ACC112 (cell line): ENCODE measurements around the gene UBASH3B.

Source experiments
- H2AFZ ChIP-seq: fragments of 200-600 bp; sonication (generic); one replicate; pipeline ENCODE4 v1.6.0; 2017; ENCODE audit warnings: antibody characterized with exemption, low read length; ENCODE audit not compliant: unreplicated experiment
- H3K27ac ChIP-seq: fragments of 200-600 bp; sonication (generic); 2 replicates; pipeline ENCODE4 v1.5.1; 2014; ENCODE audit warnings: low read depth, mild to moderate bottlenecking, antibody characterized with exemption, low read length, moderate library complexity
- H3K27me3 ChIP-seq: fragments of 200-600 bp; sonication (generic); 2 replicates; pipeline ENCODE4 v1.6.1; 2014; ENCODE audit warnings: mild to moderate bottlenecking, antibody characterized with exemption, low read length, moderate library complexity, mixed read lengths; ENCODE audit not compliant: insufficient read depth
- H3K36me3 ChIP-seq: fragments of 200-600 bp; sonication (generic); 2 replicates; pipeline ENCODE4 v1.6.1; 2016; ENCODE audit warnings: mild to moderate bottlenecking, antibody characterized with exemption, low read length, moderate library complexity, mixed read lengths; ENCODE audit not compliant: insufficient read depth
- H3K4me1 ChIP-seq: fragments of 200-600 bp; sonication (generic); one replicate; pipeline ENCODE4 v1.6.1; 2016; ENCODE audit warnings: low read length, mixed read lengths; ENCODE audit not compliant: insufficient read depth, unreplicated experiment, control insufficient read depth
- H3K4me3 ChIP-seq: fragments of 200-600 bp; sonication (generic); 2 replicates; pipeline ENCODE4 v1.5.1; 2014; ENCODE audit warnings: mild to moderate bottlenecking, low read depth, low read length
- H3K79me2 ChIP-seq: fragments of 200-600 bp; sonication (generic); one replicate; pipeline ENCODE4 v1.6.0; 2016; ENCODE audit warnings: low read length; ENCODE audit not compliant: control insufficient read depth, unreplicated experiment, insufficient read depth

UBASH3B gene

GRCh38 chr11:122809866-122810265 is 154.3 kb downstream of the UBASH3B start:
- Histone ChIP-seq H3K36me3 (peaks cover 15% of the 10 kb centered on the region; the same call in 1 of the 2 replicates), H3K4me1 (peaks cover 16% of the 10 kb centered on the region), H3K79me2 (no peaks in the 10 kb centered on the region), H3K4me3 (no peak overlapping the region), H3K27me3 (no peaks in the 10 kb centered on the region), H2AFZ (no peak overlapping the region), H3K27ac (no peak overlapping the region)

GRCh38 chr11:122811721-122812120 is 156.2 kb downstream of the UBASH3B start:
- Histone ChIP-seq H3K4me3 (no peak overlapping the region), H3K27ac (no peak overlapping the region), H3K4me1 (peaks cover 12% of the 10 kb centered on the region), H3K27me3 (no peaks in the 10 kb centered on the region), H2AFZ (no peak overlapping the region), H3K36me3 (peaks cover 15% of the 10 kb centered on the region; the same call in 1 of the 2 replicates), H3K79me2 (no peaks in the 10 kb centered on the region)

GRCh38 chr11:122812638-122813037 is 157.1 kb downstream of the UBASH3B start:
- Histone ChIP-seq H3K79me2 (no peaks in the 10 kb centered on the region), H3K27me3 (no peaks in the 10 kb centered on the region), H3K4me1 (peaks cover 12% of the 10 kb centered on the region), H3K4me3 (no peak overlapping the region), H3K27ac (no peak overlapping the region), H2AFZ (no peak overlapping the region), H3K36me3 (peaks cover 15% of the 10 kb centered on the region; the same call in 1 of the 2 replicates)

- H3K4me1 ChIP-seq, result peaks cover 5% of the 10 kb centered on the region
- H3K27me3 ChIP-seq, result no peaks in the 10 kb centered on the region
- no peak overlapping the region for H3K27ac ChIP-seq
- H3K4me3 ChIP-seq, result no peak overlapping the region
- peaks cover 15% of the 10 kb centered on the region; the same call in 1 of the 2 replicates for H3K36me3 ChIP-seq
- no peaks in the 10 kb centered on the region for H3K79me2 ChIP-seq
- H2AFZ ChIP-seq, result no peak overlapping the region
Measured at GRCh38 chr11:122813176-122813893, 157.8 kb downstream of the UBASH3B start.

- Histone ChIP-seq H3K4me3 (no peak overlapping the region), H3K27me3 (no peaks in the 10 kb centered on the region), H3K36me3 (peaks cover 15% of the 10 kb centered on the region; the same call in 1 of the 2 replicates), H2AFZ (no peak overlapping the region), H3K27ac (no peak overlapping the region), H3K79me2 (no peaks in the 10 kb centered on the region), H3K4me1 (no peaks in the 10 kb centered on the region)
Measured at GRCh38 chr11:122813894-122814270, 158.4 kb downstream of the UBASH3B start.

- no peak overlapping the region for H3K27ac ChIP-seq
- H3K36me3 ChIP-seq, result peaks cover 15% of the 10 kb centered on the region; the same call in 1 of the 2 replicates
- no peaks in the 10 kb centered on the region for H3K79me2 ChIP-seq
- no peak overlapping the region for H2AFZ ChIP-seq
- no peak overlapping the region for H3K4me3 ChIP-seq
- no peaks in the 10 kb centered on the region for H3K4me1 ChIP-seq
- no peaks in the 10 kb centered on the region for H3K27me3 ChIP-seq
Measured at GRCh38 chr11:122814401-122814800, 158.9 kb downstream of the UBASH3B start.

GRCh38 chr11:122815900-122816299 is 160.4 kb downstream of the UBASH3B start:
- Histone ChIP-seq H3K27ac (no peak overlapping the region), H3K79me2 (no peaks in the 10 kb centered on the region), H3K27me3 (no peaks in the 10 kb centered on the region), H3K36me3 (peaks cover 4% of the 10 kb centered on the region; the same call in 1 of the 2 replicates), H2AFZ (no peak overlapping the region), H3K4me1 (no peaks in the 10 kb centered on the region), H3K4me3 (no peak overlapping the region)

- H3K79me2 ChIP-seq, result no peaks in the 10 kb centered on the region
- peaks cover 2% of the 10 kb centered on the region; the same call in 1 of the 2 replicates for H3K36me3 ChIP-seq
- H3K4me1 ChIP-seq, result no peaks in the 10 kb centered on the region
- no peak overlapping the region for H3K4me3 ChIP-seq
- H3K27me3 ChIP-seq, result no peaks in the 10 kb centered on the region
- H3K27ac ChIP-seq, result no peak overlapping the region
- no peak overlapping the region for H2AFZ ChIP-seq
Measured at GRCh38 chr11:122816761-122817520, 161.4 kb downstream of the UBASH3B start.

- Histone ChIP-seq H3K4me3 (no peak overlapping the region), H3K27ac (no peak overlapping the region), H3K79me2 (no peaks in the 10 kb centered on the region), H3K27me3 (no peaks in the 10 kb centered on the region), H2AFZ (no peak overlapping the region), H3K36me3 (no peaks in the 10 kb centered on the region; the same call in 1 of the 2 replicates), H3K4me1 (no peaks in the 10 kb centered on the region)
Measured at GRCh38 chr11:122820158-122820557, 164.6 kb downstream of the UBASH3B start.

DNA sequence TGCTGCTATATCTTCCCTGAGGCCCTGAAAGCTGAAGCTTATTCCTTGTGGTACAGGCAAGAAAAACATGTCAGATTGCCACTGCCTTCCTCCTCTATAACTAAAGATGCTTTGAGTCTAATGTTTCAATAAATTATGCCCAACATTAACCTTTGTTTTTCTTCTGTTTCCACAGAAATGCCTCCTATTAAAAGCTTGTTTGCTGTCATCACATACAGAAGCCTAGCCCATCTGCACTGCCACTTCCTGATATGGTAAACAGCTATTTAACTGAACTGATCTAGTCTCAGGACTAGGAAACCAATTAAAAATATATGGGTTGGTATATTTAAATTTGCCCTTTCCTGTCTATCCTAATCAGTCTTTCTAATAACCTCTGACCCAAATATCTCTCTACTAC is 165.6 kb downstream of the UBASH3B start:
- Histone ChIP-seq H3K27ac (no peak overlapping the region), H3K27me3 (no peaks in the 10 kb centered on the region), H2AFZ (no peak overlapping the region), H3K4me1 (no peaks in the 10 kb centered on the region), H3K36me3 (no peaks in the 10 kb centered on the region; the same call in 1 of the 2 replicates), H3K79me2 (no peaks in the 10 kb centered on the region), H3K4me3 (no peak overlapping the region)
